GM10847 (cell line): ENCODE results near the gene TRIM17.

Experiments used
- POLR2A ChIP-seq: IDR thresholded peaks from 2 replicates; pipeline ENCODE4 v1.6.1; 2011; ENCODE audit not compliant: insufficient read length; ENCODE audit errors: extremely low read depth

Gene TRIM17

DNA sequence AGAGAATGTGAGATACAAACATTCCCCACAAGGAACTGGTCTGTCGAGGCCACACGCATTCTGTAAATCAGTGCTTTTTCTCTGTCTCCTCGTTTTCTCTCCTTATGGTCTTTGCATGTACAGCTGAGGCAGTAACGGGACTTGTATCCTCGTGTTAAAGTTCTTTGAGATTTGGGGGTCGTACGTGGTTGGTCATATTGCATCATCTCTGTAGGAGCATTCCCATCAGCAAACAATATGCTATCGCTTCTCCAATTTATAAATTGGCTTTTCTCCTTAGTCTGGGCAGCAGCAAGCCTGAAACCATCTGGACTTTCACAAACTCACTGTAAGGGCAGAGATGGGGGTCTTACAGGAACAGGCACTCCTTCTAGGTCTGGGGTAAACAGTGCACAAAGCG lies 13.0 kb upstream of the TRIM17 start:
- no peak for TF ChIP-seq POLR2A

DNA sequence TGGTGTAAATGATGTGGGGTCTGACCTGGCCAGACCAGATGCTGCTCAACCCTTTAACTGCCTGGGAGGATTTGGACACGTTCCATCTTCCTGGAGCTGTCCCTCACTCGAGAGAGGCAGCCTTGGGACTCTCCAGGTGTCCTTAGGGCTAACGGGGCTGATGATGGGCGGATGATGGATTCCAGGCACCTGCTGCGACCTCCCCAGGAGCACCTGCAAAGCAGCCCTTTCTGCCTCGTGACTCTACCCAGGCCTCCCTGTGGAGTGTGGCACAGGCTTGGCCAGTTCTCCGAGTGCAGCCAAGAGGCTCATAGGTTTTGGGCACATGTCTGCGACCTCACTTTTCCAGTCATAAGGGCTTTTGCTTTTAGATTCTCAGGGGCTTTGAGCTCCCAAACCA lies 12.3 kb upstream of the TRIM17 start:
- TF ChIP-seq POLR2A, result no peak

DNA sequence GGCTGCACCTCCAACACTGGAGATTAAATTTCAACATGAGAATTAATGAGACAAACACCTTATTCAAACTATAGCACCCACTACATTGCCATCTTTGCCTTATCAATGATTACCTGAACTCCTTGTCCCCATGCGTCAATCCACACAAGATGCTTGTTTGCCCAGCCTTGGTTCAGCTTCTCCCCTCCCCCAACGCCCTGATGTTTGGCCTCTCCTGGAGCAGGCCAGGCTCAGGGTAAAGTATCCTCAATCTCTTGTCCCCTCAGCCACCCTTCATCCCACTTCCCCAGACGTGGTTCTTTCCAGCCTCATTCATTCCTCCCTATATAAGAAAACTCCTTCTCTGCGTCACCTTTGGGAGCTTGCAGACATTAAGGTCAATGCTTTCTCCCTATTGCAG lies 11.8 kb upstream of the TRIM17 start:
- TF ChIP-seq POLR2A, result no peak

DNA sequence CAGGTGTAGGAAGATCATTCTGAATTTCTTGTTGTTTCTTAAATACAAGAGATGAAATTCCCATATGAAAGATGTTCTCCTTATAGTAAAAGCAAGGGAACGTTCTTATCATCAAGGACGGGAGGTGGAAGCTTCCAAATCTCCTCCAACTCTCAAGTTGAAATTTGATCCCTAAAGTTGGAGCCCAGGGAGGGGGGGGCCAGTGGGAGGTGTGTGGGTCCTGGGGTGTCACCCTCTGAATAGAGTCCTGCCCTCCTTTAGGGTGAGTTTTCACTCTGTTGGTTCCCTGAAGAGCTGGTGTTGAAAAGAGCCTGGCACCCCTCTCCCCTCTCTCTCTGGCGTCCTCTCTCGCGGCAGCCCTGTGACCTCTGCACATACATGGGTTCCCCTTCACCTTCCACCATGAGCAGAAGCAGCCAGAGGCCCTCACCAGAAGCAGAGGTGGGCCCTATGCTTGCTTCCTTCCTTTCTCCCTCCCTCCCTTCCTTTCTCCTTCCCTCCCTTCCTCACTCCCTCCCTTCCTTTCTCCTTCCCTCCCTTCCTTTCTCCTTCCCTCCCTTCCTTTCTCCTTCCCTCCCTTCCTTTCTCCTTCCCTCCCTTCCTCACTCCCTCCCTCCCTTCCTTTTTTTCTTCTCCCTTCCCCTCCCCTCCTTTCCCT lies 10.0 kb upstream of the TRIM17 start:
- TF ChIP-seq POLR2A, result no peak

DNA sequence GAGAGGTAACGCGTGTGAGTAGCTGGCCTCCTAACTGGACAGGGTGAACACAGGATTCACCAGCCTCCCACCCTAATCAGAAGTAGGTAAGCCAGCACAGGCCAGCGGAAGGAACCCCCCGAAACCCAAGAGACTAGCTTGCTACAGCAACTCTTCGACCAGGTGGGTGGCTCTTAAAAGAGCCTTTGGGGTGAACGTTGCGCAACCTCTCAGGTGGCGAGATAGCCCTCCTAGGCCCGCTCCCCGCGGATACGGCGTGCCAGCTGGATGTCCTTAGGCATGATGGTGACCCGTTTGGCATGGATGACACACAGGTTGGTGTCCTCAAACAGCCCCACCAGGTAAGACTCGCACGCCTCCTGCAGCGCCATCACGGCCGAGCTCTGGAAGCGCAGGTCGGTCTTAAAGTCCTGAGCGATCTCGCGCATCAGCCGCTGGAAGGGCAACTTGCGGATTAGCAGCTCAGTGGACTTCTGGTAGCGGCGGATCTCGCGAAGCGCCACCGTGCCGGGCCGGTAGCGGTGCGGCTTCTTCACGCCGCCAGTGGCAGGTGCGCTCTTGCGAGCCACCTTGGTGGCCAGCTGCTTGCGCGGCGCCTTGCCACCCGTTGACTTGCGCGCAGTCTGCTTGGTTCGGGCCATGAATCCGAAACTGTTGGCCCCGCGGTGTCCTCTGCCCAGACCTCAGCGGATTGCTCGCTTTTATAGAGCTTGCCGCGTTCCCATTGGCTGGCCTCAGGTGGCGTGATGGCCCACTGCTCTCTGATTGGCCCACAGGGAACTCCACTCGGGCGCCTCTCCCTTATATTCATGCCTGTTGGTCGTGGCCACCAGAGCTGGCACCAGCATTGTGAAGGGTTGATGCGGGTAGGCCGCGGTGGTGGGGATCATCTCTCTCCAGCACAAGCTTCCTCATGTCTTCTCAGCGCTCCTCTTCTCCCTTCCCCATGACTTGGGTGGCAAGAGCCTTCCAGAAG lies 8.3 kb upstream of the TRIM17 start:
- TF ChIP-seq POLR2A, result no peak

DNA sequence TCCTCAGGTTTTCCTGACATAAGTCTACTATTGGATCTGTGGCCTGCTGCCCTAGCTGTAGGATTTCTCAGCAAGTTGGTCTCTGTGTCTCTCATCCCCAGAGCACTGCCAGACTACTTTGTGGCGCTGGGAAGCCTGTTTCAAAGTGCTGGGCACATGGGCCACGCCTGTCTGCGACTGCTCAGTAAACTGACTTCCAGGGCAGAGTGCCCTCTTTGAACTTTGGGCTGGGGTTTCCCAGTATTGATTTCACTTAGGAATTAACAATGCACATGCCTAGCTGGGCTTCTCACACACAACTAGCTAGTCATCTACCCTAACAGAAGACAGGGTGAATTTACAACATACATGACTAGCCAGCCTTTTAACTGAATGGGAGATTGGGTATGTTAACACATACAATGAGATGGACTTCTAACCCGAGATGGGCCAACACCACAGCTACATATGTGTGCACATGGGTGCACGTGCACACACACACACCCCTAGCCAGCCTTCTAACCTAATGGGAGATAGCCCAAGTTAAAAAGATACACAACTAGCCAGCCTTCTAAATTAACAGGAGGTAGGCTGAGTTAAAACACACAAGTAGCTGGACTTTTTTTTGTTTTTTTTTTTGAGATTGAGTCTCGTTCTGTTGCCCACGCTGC lies 6.9 kb upstream of the TRIM17 start:
- TF ChIP-seq POLR2A, result no peak

DNA sequence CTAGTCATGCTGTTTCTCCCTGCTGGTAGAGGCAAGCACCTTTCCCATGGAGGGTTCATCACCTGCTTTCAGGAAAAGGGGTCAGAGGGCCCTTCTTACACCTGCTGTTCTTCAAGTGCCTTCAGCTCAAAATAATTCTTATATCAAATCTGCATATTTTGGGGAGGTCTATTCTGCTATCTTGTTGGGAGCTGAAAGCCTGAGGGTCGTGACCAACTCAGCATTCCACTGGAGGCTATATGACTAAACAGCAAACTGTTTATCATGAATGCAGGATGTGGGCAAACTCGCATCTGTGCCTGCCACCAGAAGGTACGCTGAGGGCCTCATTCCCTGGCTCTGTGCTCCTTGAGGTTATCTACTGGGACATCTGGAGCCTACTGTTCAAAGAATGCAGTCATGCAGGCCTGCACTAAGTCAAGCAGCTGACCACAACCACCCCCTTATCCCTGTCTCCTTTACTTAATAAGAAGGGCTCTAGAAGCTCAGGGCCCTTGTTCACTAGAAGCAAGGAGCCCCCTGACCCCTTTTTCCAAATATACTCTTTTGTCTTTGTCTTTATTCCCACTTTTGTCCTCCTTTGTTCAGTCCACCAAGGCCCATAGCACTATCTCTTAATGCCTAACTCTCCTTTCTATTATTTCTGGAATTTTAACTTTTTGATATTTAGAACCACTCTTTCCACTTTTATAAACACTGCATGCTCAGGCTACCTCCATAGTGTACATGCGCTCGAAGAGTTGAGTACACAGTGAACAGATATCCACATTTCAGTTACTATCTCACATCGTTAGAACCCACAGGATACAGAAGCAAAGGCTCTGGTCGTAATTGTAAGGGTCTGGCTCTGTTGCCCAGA lies 4.5 kb upstream of the TRIM17 start:
- TF ChIP-seq POLR2A, result no peak

DNA sequence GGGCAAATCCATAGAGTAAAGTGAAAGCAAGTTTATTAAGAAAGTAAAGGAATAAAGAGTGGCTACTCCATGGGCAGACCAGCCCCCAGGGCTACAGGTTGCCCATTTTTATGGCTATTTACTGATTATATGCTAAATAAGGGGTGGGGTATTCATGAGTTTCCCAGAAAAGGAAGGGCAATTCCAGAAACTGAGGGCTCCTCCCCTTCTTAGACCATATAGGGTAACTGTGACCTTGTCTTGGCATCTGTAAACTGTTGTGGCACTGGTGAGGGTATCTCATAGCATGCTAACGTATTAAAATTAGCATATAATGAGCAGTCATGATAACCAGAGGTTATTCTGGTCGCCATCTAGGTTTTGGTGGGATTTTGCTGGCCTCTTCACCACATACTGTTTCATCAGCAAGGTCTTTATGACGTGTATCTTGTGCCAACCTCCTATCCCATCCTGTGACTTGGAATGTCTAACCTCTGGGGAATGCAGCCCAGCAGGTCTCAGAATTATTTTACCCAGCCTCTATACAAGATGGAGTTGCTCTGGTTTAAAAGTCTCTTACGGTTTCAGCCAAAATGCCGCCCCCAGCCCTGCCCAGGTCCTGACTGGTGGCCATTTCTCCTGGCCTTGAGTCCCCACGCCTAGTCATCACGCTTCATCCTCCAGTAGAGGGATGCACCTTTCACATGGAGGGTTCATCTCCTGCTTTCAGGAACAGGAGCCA lies 982 bp upstream of the TRIM17 start:
- TF ChIP-seq POLR2A, result no peak

DNA sequence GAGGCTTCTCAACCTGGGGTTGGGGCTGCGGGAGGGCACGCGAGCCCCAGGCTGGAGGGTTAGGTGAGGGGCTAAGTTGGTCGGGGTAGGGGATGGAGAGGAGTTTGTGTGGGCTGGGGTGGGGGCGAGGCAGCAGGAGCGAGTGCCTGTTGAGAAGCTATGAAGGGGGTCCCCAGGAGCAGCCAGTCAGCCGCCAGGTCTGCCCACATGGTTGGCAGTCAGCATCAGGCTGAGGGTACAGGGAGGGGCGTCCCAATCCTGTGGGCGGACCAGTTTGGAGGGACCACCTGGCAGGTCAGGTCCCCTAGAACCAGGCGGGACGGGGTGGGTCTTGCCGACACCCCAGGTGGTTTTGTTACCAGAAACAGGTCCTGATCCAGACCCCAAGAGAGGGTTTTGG lies 400 bp upstream of the TRIM17 start:
- no peak for TF ChIP-seq POLR2A

DNA sequence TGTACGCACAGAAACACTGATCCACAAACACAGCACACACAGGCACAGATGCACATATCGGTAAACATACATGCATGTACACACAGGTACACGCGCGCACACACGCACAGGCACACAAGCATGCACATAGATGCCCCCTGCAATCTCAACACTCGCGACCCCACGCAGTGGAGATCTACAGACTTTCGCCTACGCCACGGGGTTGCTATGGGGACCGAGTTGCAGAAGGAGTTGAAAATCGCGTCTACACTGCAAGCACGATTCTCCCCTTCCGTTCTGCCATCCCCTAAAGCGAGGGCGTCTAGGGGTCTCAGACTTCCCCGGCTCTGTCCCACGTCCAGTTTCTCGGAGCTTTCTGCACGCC lies 826 bp downstream of the TRIM17 start:
- TF ChIP-seq POLR2A, result no peak

DNA sequence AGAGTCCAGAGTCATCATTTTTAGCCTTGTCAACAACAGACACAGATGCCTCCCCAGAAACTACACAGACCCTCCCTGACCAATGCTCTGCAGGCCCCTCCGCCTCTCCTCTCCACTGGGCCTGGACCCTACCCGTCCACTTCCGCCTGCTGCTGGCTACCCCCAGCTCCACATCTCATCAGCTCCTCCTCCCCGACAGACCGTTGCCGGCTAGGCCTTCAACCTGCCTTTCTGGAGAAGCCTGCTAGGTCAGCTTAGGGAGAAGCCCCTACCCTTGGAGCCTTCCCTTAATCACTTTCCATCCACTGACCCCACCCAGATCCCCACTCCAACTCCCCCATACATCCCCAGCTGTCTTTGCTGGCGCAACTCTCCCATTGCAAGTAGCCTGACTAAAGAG lies 1.4 kb downstream of the TRIM17 start:
- no peak for TF ChIP-seq POLR2A

DNA sequence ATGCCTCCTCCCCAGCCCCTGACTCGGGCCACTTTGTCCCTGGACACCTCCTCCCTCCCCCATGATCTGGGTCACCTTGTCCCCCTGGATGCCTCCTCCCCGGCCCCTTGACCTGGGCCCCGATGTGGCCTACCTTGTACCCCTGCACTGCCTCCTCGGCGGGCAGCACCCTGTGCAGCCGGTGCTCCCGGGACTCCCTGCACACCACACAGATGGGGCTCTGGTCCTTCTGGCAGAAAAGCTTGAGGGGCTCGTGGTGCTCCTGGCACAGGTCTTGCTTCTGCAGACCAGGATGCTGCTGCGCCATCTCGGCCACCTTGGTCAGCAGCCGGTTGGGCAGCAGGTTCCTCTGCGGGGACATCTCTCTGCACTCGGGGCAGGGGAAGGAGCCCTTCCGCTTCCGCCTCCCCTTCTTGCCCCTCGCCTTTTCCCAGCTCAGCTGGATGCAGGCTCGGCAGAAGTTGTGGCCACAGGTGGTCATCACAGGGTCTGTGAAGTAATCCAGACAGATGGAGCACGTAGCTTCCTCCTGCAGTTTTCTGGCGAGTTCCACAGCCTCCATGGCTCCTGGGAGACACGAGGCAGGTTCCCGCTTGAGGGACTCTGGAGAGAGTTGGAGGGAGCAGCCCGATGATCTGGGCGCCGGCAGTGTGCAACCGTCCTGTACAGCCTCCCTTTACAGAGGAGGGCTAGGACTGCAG lies 2.0 kb downstream of the TRIM17 start:
- no peak for TF ChIP-seq POLR2A

DNA sequence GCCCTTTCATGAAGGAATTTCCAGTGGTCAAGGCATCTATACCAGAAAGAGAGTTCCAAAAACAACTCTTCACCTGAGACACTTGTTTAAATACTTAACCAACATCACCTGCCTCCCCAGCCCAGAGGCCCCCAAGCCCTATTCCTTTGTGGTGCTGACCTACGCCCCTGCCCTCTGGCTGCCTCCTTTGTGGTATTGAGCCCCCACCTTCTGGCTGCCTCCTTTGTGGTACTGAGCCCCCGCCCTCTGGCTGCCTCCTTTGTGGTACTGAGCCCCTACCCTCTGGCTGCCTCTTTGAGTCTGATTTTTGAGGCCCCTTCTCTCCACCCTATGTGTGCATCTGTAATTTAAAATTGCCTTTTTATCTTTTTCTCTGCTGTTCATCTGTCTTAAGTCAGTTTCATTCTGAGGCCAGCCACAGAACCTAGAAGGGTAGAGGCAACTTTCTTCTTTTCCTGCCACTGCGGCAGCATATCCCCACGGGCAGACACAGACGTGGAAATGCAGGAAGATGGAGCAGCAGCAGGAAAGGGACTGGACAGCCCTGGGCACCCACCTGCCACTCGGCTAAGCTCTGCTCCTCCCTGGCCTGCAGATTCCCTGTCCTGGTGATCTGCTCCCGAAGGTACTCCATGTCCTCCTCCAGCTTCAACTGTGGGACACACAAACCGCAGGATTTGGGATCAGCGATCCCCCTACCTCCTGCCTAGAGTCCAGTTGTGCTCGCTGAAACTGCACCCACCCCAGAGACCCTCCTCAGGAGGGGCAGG lies 3.2 kb downstream of the TRIM17 start:
- TF ChIP-seq POLR2A, result no peak
